Gastroesophageal sphincter (tissue), 3 donors: ENCODE measurements around the gene NANOGP8.

Experiments used
- POLR2A ChIP-seq, 2 donors: fragments of 450-650 bp; IDR thresholded peaks; one replicate each; pipeline ENCODE4 v1.6.1; 2017; ENCODE audit warnings: antibody characterized with exemption in 2 of 2, mild to moderate bottlenecking in 2 of 2, moderate library complexity in 1 of 2
- POLR2AphosphoS5 ChIP-seq: sonication (generic); formaldehyde crosslinking; IDR thresholded peaks from one replicate; pipeline ENCODE4 v1.6.1; 2017; ENCODE audit warnings: antibody characterized with exemption
- TF ChIP-seq, protein P1 (sequence below), 4 experiments: fragments of 200-600 bp in 2 of 4; fragments of 450-650 bp in 2 of 4; sonication (generic) in 1 of 4; IDR thresholded peaks; one replicate each; pipeline ENCODE4 v1.5.1; 2017 to 2019; ENCODE audit warnings: antibody characterized with exemption in 4 of 4, mild to moderate bottlenecking in 2 of 4, moderate library complexity in 2 of 4

DNA sequence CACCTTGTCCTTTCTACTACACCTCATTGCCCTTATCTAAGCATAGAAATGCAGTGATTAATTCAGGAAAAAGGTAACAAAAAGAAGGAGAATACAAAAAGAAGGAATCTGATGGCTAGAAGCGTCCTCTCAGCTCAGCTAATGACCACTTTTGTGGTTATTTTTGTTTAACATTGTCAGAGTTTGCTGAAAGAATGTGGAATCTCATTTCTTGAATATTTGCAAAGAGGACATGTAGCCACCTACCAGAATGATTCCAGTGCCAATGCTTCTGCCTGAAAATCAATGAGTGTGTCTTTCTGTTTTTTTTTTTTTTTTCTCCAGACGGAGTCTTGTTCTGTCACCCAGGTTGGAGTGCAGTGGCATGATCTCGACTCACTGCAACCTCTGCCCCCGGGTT is 24.5 kb downstream of the NANOGP8 start:
- TF ChIP-seq POLR2AphosphoS5 (no peak), POLR2A (IDR thresholded peaks at IDR 0.05) (no peak)
- TF ChIP-seq, protein P1, sequence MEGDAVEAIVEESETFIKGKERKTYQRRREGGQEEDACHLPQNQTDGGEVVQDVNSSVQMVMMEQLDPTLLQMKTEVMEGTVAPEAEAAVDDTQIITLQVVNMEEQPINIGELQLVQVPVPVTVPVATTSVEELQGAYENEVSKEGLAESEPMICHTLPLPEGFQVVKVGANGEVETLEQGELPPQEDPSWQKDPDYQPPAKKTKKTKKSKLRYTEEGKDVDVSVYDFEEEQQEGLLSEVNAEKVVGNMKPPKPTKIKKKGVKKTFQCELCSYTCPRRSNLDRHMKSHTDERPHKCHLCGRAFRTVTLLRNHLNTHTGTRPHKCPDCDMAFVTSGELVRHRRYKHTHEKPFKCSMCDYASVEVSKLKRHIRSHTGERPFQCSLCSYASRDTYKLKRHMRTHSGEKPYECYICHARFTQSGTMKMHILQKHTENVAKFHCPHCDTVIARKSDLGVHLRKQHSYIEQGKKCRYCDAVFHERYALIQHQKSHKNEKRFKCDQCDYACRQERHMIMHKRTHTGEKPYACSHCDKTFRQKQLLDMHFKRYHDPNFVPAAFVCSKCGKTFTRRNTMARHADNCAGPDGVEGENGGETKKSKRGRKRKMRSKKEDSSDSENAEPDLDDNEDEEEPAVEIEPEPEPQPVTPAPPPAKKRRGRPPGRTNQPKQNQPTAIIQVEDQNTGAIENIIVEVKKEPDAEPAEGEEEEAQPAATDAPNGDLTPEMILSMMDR (IDR thresholded peaks at IDR 0.05): no peak
